Immature natural killer cell (primary cell): ENCODE data around the gene TBC1D26. TPM values are rescaled to one million over a fixed set of nuclear protein-coding genes. Genes with fewer than 3 reads are reported as not detected.
"Not testable (repeated sequence)": the region's sequence is repeated elsewhere in the genome, so short reads cannot be mapped to it uniquely, and the experiment has no call there.

Experiments
- DNase-seq, 3 donors: peaks; one replicate each; pipeline ENCODE4 v3.0.0; 2022; ENCODE audit warnings: mixed read lengths in 1 of 3
- H3K27ac Mint-ChIP-seq, 6 donors: one replicate each; pipeline ENCODE4 v1.8.0; 2020; ENCODE audit warnings: mixed read lengths in 6 of 6, mild to moderate bottlenecking in 5 of 6, inconsistent platforms in 4 of 6, moderate library complexity in 3 of 6
- H3K27me3 Mint-ChIP-seq, 3 donors: one replicate each; pipeline ENCODE4 v1.8.0; 2020 to 2021; ENCODE audit warnings: low read depth in 3 of 3, mild to moderate bottlenecking in 3 of 3, mixed read lengths in 3 of 3, moderate library complexity in 3 of 3, inconsistent platforms in 1 of 3
- H3K36me3 Mint-ChIP-seq, 3 donors: one replicate each; pipeline ENCODE4 v1.8.0; 2020; ENCODE audit warnings: mixed read lengths in 3 of 3, inconsistent platforms in 2 of 3, mild to moderate bottlenecking in 2 of 3
- H3K4me1 Mint-ChIP-seq, 2 donors: one replicate each; pipeline ENCODE4 v1.8.0; 2020; ENCODE audit warnings: inconsistent platforms in 2 of 2, mild to moderate bottlenecking in 2 of 2, mixed read lengths in 2 of 2, moderate library complexity in 1 of 2
- H3K4me3 Mint-ChIP-seq, 5 donors: one replicate each; pipeline ENCODE4 v1.8.0; 2020; ENCODE audit warnings: mild to moderate bottlenecking in 5 of 5, mixed read lengths in 5 of 5, inconsistent platforms in 3 of 5, moderate library complexity in 3 of 5
- H3K9me3 Mint-ChIP-seq, 6 donors: one replicate each; pipeline ENCODE4 v1.8.0; 2020; ENCODE audit warnings: mild to moderate bottlenecking in 6 of 6, mixed read lengths in 6 of 6, inconsistent platforms in 4 of 6, moderate library complexity in 3 of 6
- polyA plus RNA-seq, 3 donors: library from polyadenylated mRNA; unstranded; fragments of 300-500 nt; fragmentation: Illumina TruSeq; gene quantifications; one replicate each; pipeline ENCODE4 v1.2.3, GENCODE V29; 2021

TBC1D26 gene
- polyA plus RNA-seq, 3 donors from 2014 or later: not detected

- H3K36me3 Mint-ChIP-seq: peaks cover 3 to 10% (median 3%) of the 10 kb centered on the region in 3 donors
- H3K9me3 Mint-ChIP-seq: peaks cover 0 to 19% (median 7%) of the 10 kb centered on the region in 6 donors
- H3K27ac Mint-ChIP-seq: no peak overlapping the region
- H3K27me3 Mint-ChIP-seq: peaks cover 4 to 15% (median 5%) of the 10 kb centered on the region in 3 donors
- peaks cover 6 to 8% of the 10 kb centered on the region in 2 donors for H3K4me1 Mint-ChIP-seq
- DNase-seq: no peak
- H3K4me3 Mint-ChIP-seq: no peak overlapping the region
These were observed 45.2 kb downstream of the TBC1D26 start for GRCh38 chr17:15777297-15777696.

- peaks cover 3 to 10% (median 3%) of the 10 kb centered on the region in 3 donors for H3K36me3 Mint-ChIP-seq
- peaks cover 4 to 15% (median 7%) of the 10 kb centered on the region in 3 donors for H3K27me3 Mint-ChIP-seq
- H3K4me3 Mint-ChIP-seq: no peak overlapping the region
- DNase-seq: no peak
- H3K9me3 Mint-ChIP-seq: peaks cover 0 to 19% (median 7%) of the 10 kb centered on the region in 6 donors
- H3K27ac Mint-ChIP-seq: no peak overlapping the region
- peaks cover 9% of the 10 kb centered on the region in 2 donors for H3K4me1 Mint-ChIP-seq
These were observed 45.6 kb downstream of the TBC1D26 start for GRCh38 chr17:15777717-15778116.

- peaks cover 9 to 15% of the 10 kb centered on the region in 2 donors for H3K4me1 Mint-ChIP-seq
- no peak for DNase-seq
- H3K27me3 Mint-ChIP-seq: peaks cover 4 to 15% (median 14%) of the 10 kb centered on the region in 3 donors
- no peak overlapping the region for H3K27ac Mint-ChIP-seq
- H3K9me3 Mint-ChIP-seq: peaks cover 0 to 19% (median 7%) of the 10 kb centered on the region in 6 donors
- no peak overlapping the region for H3K4me3 Mint-ChIP-seq
- H3K36me3 Mint-ChIP-seq: peaks cover 3 to 10% (median 3%) of the 10 kb centered on the region in 3 donors
These were observed 47.0 kb downstream of the TBC1D26 start for GRCh38 chr17:15779119-15779518.

DNA sequence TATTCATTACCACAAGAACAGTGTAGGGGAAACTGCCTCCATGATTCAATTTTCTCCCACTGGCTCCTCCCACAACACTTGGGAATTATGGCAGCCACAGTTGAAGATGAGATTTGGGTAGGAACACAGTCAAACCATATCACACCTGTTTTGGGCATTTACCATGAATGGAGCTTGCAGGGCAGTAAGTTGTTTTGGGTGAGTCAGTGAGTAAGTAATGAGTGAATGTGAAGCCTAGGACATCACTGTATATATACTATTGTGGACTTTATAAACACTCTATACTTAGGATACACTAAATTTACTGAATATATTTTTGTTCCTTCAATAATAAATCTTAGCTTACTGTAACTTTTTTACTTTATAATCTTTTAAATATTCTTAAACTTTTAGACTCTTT lies 48.1 kb downstream of the TBC1D26 start:
- peaks cover 0 to 14% (median 3%) of the 10 kb centered on the region in 6 donors for H3K9me3 Mint-ChIP-seq
- no peak overlapping the region for H3K27ac Mint-ChIP-seq
- no peak overlapping the region for H3K4me3 Mint-ChIP-seq
- peaks cover 2 to 16% (median 13%) of the 10 kb centered on the region in 3 donors for H3K27me3 Mint-ChIP-seq
- H3K36me3 Mint-ChIP-seq: peaks cover 3 to 8% (median 3%) of the 10 kb centered on the region in 3 donors
- no peak for DNase-seq
- H3K4me1 Mint-ChIP-seq: peaks cover 13 to 19% of the 10 kb centered on the region in 2 donors

DNA sequence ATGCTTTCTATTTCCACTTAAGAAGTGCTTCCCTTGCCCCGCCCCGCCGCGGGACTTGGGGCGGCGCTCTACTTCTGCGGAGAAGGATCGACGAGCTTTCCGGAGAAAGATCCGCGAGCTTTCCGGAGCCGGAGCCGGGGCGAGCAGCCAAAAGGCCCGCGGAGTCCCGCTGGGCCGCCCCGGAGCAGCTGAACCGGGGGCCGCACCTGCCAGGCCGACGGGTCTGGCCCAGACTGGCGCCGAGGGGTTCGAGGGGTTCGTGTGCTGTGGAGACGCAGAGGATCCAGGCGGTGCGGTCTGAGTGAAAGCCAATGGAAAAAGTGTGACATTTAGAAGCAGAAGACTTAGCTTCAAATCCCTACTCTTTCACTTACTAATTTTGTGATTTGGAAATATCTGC lies 50.8 kb downstream of the TBC1D26 start:
- peak overlapping the region in 3 of 5 donors; percentile 21 to 54 (median 36) for H3K4me3 Mint-ChIP-seq

DNA sequence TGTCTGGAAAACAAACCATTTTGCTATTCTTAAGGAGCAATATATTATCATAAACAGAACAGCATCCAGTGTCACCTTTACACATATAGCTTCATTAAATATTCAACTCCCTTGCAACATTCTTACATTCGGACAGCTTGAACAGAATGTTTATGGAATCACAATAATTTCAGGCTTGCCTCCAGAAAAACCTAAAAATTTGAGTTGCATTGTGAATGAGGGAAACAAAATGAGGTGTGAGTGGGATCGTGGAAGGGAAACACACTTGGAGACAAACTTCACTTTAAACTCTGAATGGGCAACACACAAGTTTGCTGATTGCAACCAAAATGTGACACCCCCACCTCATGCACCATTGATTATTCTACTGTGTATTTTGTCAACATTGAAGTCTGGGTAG lies 51.4 kb downstream of the TBC1D26 start:
- Mint-ChIP-seq H3K27ac (no peak overlapping the region), H3K27me3 (peaks cover 2 to 18% (median 11%) of the 10 kb centered on the region in 3 donors), H3K36me3 (peaks cover 0 to 3% (median 0%) of the 10 kb centered on the region in 3 donors), H3K9me3 (peaks cover 0 to 5% (median 0%) of the 10 kb centered on the region in 6 donors), H3K4me3 (peak overlapping the region in 3 of 5 donors; percentile 21 to 54 (median 30)), H3K4me1 (peaks cover 20 to 26% of the 10 kb centered on the region in 2 donors)
- no peak for DNase-seq

More for the DNA sequence above, 50.8 kb downstream of the TBC1D26 start:
- no peak for DNase-seq
- Mint-ChIP-seq H3K27ac (no peak overlapping the region), H3K27me3 (peaks cover 2 to 18% (median 11%) of the 10 kb centered on the region in 3 donors), H3K36me3 (peaks cover 0 to 3% (median 0%) of the 10 kb centered on the region in 3 donors), H3K9me3 (peaks cover 0 to 5% (median 0%) of the 10 kb centered on the region in 6 donors), H3K4me1 (peaks cover 20 to 26% of the 10 kb centered on the region in 2 donors)

DNA sequence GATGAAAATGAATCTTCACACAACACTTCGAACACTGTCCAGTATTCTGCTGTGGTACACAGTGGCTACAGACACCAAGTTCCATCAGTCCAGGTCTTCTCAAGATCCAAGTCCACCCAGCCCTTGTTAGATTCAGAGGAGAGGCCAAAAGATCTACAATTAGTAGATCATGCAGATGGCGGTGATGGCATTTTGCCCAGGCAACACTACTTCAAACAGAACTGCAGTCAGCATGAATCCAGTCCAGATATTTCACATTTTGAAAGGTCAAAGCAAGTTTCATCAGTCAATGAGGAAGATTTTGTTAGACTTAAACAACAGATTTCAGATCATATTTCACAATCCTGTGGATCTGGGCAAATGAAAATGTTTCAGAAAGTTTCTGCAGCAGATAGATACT lies 52.3 kb downstream of the TBC1D26 start:
- not testable (repeated sequence) for DNase-seq, H3K27ac Mint-ChIP-seq, H3K36me3 Mint-ChIP-seq, H3K4me3 Mint-ChIP-seq, H3K9me3 Mint-ChIP-seq
- peaks cover 20 to 26% of the 10 kb centered on the region in 2 donors for H3K4me1 Mint-ChIP-seq
- peaks cover 0 to 18% (median 11%) of the 10 kb centered on the region in 3 donors for H3K27me3 Mint-ChIP-seq

DNA sequence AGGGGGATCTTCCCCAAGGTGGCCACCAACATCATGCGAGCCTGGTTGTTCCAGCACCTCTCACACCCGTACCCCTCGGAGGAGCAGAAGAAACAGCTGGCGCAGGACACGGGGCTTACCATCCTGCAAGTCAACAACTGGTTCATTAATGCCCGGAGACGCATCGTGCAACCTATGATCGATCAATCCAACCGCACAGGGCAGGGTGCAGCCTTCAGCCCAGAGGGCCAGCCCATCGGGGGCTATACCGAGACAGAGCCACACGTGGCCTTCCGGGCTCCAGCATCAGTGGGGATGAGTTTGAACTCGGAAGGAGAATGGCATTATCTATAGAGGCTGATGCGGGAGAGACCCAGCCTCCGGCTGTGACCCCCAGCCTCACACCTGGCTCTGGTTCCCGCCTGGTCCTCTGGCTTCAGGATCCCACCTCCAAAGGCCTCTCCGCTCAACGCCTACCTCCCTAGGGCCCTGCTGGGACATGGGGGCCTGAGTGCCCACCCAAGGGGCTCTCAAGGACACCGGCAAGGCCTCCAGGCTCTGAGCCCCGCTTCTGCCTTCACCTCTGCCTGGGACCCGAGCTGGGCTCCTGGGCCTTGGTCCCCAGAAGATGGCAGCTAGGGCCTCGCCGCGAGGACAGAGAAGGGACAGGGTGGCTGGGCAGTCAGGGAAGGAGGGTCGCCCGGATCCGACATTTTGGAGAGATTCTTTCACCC lies 55.4 kb downstream of the TBC1D26 start:
- H3K27me3 Mint-ChIP-seq: peaks cover 0 to 11% (median 0%) of the 10 kb centered on the region in 3 donors
- H3K36me3 Mint-ChIP-seq, DNase-seq, H3K9me3 Mint-ChIP-seq, H3K27ac Mint-ChIP-seq, H3K4me3 Mint-ChIP-seq: not testable (repeated sequence)
- peaks cover 12 to 17% of the 10 kb centered on the region in 2 donors for H3K4me1 Mint-ChIP-seq

GRCh38 chr17:15788365-15788764 lies 56.3 kb downstream of the TBC1D26 start:
- not testable (repeated sequence) for H3K36me3 Mint-ChIP-seq, H3K27ac Mint-ChIP-seq, H3K27me3 Mint-ChIP-seq, H3K4me3 Mint-ChIP-seq, H3K9me3 Mint-ChIP-seq, DNase-seq
- peaks cover 11 to 13% of the 10 kb centered on the region in 2 donors for H3K4me1 Mint-ChIP-seq

Other genes starting within 250 kb of the TBC1D26 start
- 1 to 10 TPM; 5.1 to 7.1 (median 5.3) TPM for gene TVP23C, start 168.8 kb upstream of the TBC1D26 start, polyA plus RNA-seq
- gene FBXW10B, start 112.6 kb upstream of the TBC1D26 start, polyA plus RNA-seq: not detected
- gene TRIM16, start 48.0 kb upstream of the TBC1D26 start, polyA plus RNA-seq: 1 to 10 TPM; 1.8 to 5.0 (median 3.1) TPM
- 10 to 100 TPM in 2 of 3 donors, 1 to 10 TPM in 1; 7.0 to 17.2 (median 11.9) TPM for gene ZNF286A, start 32.5 kb upstream of the TBC1D26 start, polyA plus RNA-seq
- 1 to 10 TPM in 2 of 3 donors, under 1 TPM in 1; 0.96 to 1.6 (median 1.3) TPM for gene ADORA2B, start 212.8 kb downstream of the TBC1D26 start, polyA plus RNA-seq